AG04449 (cell line): ENCODE measurements around the gene SMNDC1.

Source experiments
- CTCF ChIA-PET: fragments of 350-600 bp; formaldehyde crosslinking; extraction: SDS; loops from one replicate; lab custom pipeline; 2021; ENCODE audit warnings: antibody characterized with exemption; lab: Yijun Ruan, JAX
- POLR2A ChIA-PET: fragments of 400-600, 350-600 bp; formaldehyde crosslinking; extraction: SDS; loops from one replicate; lab custom pipeline; 2020; ENCODE audit warnings: antibody characterized with exemption, inconsistent platforms; lab: Yijun Ruan, JAX
- DNase-seq: peaks from one replicate; pipeline ENCODE4 v3.0.0-alpha.2; 2010; ENCODE audit warnings: low read depth, low spot score
- H3K4me3 ChIP-seq: 2 replicates; pipeline ENCODE4 v1.5.1; 2011; ENCODE audit warnings: low read depth, mild to moderate bottlenecking, control low read depth, low read length
- TF ChIP-seq, protein P1 (sequence below): IDR thresholded peaks from one replicate; pipeline ENCODE4 v1.5.1; 2011; ENCODE audit warnings: mild to moderate bottlenecking, moderate library complexity, low read length, control low read depth, inconsistent platforms; ENCODE audit not compliant: insufficient read depth; ENCODE audit errors: missing control alignments

Gene SMNDC1

DNA sequence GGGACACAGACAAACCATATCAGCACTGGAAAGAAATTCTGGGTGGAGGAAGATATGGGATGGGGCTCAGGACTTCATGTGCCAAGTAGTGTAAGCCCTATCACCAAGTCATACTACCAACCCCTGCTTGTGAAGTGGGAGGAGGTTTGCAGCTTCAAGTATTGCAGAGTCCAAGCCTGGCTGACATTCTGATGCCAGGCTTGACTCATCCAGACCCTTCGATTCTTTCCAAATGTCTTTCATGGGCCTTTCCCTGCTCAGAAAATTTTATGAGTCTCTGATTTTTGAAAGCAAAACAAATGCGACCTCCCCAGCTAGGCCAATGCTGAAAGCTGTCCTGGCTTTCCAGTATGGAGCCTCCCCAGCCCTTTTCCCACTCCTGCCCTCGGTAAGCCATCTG is 45.1 kb upstream of the SMNDC1 start:
- TF ChIP-seq, protein P1, sequence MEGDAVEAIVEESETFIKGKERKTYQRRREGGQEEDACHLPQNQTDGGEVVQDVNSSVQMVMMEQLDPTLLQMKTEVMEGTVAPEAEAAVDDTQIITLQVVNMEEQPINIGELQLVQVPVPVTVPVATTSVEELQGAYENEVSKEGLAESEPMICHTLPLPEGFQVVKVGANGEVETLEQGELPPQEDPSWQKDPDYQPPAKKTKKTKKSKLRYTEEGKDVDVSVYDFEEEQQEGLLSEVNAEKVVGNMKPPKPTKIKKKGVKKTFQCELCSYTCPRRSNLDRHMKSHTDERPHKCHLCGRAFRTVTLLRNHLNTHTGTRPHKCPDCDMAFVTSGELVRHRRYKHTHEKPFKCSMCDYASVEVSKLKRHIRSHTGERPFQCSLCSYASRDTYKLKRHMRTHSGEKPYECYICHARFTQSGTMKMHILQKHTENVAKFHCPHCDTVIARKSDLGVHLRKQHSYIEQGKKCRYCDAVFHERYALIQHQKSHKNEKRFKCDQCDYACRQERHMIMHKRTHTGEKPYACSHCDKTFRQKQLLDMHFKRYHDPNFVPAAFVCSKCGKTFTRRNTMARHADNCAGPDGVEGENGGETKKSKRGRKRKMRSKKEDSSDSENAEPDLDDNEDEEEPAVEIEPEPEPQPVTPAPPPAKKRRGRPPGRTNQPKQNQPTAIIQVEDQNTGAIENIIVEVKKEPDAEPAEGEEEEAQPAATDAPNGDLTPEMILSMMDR, result no peak
- ChIA-PET CTCF (interaction anchor here (0.9 kb wide), 1 partner anchor 14 kb away, joined by 3 read pairs; no protein-coding TSS in a partner anchor), POLR2A (no interaction called here)
- no peak for DNase-seq
- no peak overlapping the region for H3K4me3 ChIP-seq

DNA sequence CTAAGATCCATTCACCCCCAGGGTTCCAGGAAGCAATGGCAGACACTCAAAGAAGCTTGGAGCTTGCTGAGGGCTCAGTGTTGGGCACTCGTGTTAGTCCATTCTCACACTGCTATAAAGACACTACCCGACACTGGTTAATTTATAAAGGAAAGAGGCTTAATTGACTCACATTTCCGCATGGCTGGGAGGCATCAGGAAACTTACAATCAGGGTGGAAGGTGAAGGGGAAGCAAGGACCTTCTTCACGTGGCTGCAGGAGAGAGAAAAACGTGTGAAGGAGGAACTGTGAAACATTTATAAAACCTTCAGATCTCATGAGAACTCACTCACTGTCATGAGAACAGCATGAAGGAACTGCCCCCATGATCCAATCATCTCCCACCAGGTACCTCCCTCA is 44.7 kb upstream of the SMNDC1 start:
- no peak overlapping the region for H3K4me3 ChIP-seq
- POLR2A ChIA-PET, result no interaction called here
- no peak for DNase-seq
- CTCF ChIA-PET, result no interaction called here
- TF ChIP-seq, protein P1, result no peak

DNA sequence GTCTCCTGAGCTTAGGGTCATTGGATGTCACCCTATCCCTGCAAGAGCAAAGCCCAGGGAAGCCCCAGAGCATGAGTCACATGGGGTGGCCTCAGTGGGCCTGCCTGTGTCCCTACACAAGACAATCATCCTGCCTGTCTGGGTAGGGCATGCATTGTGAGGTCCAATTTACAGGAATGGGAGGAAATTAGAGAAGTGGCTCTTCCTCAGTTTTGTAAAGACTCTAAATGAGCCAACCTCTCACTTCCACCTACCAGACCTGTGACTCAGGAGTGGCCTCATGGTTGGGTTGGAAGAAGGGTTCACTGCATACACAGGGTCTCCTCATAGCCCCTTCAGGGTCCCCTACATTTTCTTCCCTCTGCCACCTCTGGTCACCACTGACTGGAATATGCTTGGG is 43.6 kb upstream of the SMNDC1 start:
- POLR2A ChIA-PET, result no interaction called here
- no peak overlapping the region for H3K4me3 ChIP-seq
- no peak for DNase-seq
- TF ChIP-seq, protein P1, result no peak
- CTCF ChIA-PET, result no interaction called here

DNA sequence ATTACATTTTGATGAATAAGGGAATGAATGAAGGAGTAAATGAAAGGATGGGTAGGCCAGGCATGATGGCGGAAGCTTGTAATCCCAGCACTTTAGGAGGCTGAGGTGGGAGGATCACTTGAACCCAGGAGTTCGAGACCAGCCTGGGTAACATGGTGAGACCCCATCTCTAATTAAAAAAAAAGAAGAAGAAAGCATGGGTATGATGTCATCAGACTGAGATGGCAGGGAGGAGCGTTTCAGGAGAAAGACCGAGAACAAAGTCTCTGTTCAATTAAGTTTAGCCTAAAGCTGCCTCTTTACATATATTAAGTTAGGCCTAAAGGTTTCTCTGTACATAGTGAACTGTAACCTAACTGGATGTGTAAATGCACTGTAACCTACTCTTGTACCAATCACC is 42.2 kb upstream of the SMNDC1 start:
- POLR2A ChIA-PET, result interaction anchor here (0.6 kb wide), 1 partner anchor 79 kb away, joined by 3 read pairs; no protein-coding TSS in a partner anchor
- H3K4me3 ChIP-seq, result no peak overlapping the region
- CTCF ChIA-PET, result interaction anchor here (0.8 kb wide), 1 partner anchor 33 kb away, joined by 3 read pairs; no protein-coding TSS in a partner anchor
- TF ChIP-seq, protein P1, result no peak
- DNase-seq, result no peak

DNA sequence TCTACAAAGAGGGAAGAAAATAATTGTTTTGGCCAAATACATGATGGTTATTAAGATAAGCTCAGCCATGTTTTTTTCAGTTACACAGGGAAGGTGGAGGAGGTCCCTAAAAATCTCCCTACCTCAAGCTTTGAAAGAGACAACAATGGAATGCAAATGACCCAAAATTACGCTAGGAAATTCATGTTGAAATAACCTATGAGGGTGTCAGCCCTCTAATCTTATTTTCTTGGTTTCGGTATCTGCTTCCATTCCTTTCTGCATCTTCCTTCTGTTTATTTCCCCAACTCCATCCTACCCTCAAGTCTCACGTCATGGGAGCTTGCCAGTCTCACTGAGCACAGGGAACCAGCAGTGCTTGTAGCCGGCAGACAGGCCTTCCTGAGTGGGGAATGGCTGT is 40.6 kb upstream of the SMNDC1 start:
- POLR2A ChIA-PET, result no interaction called here
- no peak for DNase-seq
- CTCF ChIA-PET, result interaction anchor here (0.8 to 2.3 kb wide), 5 partner anchors 8 to 352 kb away, joined by 3 to 29 read pairs (median 3); no protein-coding TSS in a partner anchor
- no peak overlapping the region for H3K4me3 ChIP-seq
- TF ChIP-seq, protein P1, result no peak

DNA sequence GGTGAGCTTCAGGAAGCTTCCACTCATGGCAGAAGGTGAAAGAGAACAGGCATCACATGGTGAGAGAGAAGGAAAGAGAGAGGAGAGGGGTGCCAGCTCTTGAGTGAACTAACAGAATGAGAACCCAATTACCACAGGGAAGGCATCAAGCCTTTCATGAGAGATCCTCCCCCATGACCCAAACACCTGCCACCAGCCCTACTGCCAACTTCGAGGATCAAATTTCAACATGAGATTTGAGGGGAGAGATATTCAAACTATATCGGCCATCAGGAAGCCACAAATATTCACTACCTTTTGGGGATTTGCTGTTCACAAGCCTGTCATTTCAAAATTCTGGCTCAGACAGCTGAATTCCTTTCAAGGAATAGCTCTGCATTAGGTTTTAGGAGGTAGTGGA is 39.9 kb upstream of the SMNDC1 start:
- no peak overlapping the region for H3K4me3 ChIP-seq
- TF ChIP-seq, protein P1, result no peak
- ChIA-PET CTCF (interaction anchor here (0.6 to 2.3 kb wide), 4 partner anchors 8 to 202 kb away, joined by 3 to 29 read pairs (median 6); no protein-coding TSS in a partner anchor), POLR2A (no interaction called here)
- no peak for DNase-seq
